Measurements from ENCODE around the gene HAGHL.

- TF ChIP-seq EHMT2 (IDR thresholded peaks at IDR 0.05; ENCODE audit: low read depth) (no peak), CTCF (IDR thresholded peaks at IDR 0.05) (no peak), NR3C1 (IDR thresholded peaks at IDR 0.05) (no peak), POLR2A (IDR thresholded peaks at IDR 0.05; ENCODE audit: low read length) (no peak), MYC (IDR thresholded peaks at IDR 0.05; ENCODE audit: borderline replicate concordance, low read length) (no peak)
Observed at GRCh38 chr16:776824-777223, 49.9 kb downstream of the HAGHL start.
